ENCODE data around the gene CIAO3.

Gene CIAO3

DNA sequence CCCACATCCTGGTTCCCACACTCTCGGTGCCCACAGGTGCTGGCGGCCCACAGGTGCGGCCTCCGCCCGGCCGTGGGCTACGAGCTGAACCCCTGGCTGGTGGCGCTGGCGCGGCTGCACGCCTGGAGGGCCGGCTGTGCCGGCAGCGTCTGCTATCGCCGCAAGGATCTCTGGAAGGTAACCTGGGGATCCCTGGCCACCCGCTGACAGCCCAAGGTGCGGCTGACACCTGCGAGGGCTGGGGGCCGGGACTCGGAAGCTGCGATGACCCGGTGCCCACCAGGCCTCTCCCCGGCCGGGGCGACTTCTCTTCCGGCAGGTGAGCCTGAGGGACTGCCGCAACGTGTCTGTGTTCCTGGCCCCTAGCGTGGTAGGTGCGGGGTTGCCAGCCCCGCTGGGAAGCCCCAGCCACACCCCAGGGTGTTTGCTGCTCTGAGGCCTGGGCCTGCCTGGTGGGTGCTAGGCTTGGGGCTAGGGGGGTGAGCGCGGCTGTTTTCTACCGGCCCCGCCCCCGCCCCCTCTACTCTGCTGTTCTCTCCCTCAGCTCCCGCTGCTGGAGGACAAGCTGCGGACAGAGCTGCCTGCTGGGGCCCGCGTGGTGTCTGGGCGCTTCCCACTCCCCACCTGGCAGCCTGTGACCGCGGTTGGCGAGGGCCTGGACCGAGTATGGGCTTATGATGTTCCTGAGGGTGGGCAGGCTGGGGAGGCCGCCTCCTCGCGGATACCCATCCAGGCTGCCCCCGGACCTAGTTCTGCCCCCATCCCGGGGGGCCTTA is 18.8 kb downstream of the CIAO3 start:
- no peak for DNase-seq

DNA sequence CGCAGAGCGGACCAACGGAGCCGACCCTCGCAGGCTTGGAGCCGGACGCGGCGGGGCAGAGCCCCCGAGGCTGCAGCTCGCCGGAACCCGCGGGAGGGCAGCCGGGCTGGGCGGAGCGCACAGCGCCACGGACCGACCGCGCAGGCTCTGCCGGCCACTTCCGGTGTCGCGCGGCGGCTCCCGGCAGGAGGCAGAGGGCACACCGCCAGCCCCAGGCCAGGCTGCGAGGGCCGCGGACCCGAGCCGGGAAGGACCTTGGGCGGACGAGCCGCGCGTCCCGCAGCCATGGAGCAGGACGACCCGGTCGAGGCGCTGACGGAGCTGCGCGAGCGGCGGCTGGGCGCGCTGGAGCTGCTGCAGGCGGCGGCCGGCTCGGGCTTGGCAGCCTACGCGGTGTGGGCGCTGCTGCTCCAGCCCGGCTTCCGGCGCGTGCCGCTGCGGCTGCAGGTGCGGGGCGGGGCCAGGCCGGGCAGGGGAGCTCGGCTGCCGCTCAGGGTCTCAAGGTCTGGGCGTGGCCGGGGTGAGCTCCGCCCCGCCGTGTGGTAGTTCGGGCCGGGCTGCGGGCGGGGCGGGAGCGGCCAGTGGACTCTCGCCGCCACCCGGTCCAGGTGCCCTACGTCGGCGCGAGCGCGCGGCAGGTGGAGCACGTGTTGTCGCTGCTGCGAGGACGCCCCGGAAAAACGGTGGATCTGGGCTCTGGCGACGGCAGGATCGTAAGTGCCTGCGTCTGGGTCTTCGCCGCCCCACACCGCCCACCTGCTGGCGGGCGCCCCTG is 19.6 kb downstream of the CIAO3 start, which contains the start of gene ANTKMT:
Gene ANTKMT (plus strand): TSS at position 157 of the 775 bp plus-strand sequence. CDS start 129 bp downstream, at position 286.
- peak; percentile 82 for DNase-seq

DNA sequence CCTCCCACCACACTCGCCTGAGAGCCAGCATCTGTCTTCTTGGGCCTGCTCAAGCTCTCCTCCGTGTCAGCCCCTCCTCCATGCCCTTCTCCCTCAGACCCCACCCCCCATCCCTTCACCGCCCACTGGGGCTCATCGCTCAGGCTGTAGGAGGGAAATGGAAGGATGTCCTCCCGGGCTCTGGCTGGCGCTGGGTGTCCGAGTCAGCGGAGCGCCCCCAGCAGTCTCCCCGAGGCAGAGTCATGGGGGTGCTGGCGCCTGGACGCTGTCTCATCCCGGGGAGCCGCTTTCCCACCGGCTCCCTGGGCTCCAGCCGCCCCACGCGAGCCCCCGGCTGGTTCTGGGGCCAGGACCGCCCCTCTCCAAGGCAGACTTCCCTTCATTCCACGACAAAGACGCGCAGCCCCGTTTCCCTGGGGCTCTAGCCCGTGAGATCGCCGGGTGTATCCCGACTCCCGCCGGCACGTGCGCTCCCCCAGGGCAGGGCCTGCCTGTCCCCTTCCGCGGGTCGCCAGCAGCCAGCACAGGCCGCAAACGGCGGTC is 20.3 kb downstream of the CIAO3 start:
- no peak for DNase-seq

DNA sequence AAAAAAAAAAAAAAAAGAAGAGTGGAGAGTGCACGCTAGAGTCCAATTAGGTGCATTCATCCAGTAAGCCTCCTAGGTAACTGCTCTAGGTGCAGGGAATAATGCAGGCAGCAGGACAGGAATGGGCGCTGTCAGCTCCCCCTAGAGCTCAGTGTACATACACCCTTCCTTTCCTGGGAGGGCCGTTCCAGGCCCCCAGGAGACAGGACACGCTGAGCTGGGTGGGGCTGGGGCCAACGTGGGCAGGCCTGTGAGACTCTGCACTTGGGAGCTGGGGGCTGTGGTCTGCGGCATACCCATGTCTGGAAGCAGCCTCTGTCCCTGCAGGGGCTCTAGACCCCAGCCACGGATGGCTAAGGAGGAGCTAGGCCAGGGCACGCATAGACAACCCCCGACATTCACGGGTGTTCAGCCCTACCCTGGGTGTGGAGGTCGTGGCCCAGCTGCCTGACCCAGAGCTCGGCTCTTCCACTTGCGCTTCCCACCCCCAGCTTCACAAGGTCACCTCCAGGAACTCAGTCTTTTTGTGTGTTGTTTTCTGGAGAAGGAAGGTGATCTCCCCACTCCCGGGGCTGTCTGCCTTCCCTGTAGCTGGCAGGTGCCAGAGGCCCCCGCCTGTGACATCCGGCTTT is 20.9 kb downstream of the CIAO3 start:
- no peak for DNase-seq

DNA sequence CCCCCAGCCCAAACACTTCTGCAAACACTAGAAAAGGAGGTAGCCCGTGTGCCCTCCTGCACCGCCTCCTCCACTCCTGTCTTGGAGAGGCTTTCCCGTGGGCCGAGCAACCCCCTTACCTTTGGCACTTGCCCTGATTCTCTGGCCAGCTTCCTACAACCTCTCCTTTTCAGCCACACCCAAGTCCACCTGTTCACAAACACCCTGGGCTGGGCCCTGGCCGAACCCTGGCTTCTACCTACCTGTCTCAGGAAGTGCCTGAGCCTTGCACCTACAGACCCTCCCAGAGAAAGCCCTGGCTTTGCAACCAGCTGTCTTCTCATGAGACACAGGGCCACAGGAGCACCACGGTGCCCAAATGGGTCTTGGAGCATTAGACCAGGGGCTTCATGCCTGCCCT is 21.9 kb downstream of the CIAO3 start:
- DNase-seq: no peak

DNA sequence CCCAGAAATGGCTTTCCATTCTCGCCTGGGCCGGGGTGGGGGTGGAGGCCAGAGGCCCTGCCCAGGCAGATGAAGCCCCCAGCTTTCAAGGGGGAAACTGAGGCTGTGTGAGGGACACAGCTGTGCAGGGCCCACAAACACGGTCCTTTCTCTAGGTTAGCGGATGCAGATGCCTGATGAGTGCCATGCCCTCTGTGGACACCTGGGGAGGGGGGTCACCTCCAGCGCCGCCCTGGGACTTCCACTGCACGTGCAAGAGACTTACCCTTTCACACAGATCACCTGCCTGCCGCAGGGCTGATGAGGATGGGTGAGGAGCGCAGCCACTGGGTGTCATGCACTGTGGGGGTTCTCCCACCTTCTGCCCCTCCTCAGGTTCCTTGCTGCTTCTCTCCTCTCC is 22.4 kb downstream of the CIAO3 start:
- no peak for DNase-seq

DNA sequence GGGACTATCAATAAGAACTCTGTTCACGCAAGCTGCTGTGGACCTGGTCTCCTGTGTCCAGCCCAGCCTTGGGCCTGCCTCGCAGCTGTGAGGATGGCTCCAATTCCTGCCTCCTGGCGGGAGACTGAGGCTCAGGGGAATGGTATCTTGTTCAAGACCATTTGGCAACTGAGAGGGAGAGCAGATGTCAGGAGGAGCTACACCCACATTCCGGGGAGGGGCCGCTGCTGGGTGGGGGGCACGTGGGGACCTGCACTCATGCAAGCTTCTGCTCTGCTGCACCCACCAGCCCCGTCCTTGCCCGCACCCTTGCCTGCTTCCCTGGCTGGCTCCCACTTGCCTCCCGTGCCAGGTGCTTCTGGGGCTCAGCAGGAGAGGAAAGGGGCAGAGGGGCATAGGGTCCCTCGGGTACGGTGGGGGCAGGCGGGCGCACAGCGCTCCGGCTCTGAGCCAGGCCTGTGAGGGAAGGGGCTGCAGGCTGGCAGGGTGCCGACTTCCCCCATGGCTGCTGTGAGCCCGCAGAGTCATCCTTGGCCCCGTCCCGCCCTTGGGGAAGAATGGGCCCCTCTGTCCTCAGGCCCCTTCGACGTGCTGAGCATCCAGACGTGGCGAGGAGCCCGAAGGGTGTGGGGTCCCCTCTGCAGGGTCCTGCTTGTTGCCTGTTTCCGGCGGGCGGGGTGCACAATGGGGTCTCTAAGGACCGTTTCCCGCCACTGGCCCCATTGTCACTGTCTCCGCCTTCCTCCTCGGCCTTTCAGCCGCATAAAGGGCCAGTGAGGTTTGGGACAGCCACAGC is 23.1 kb downstream of the CIAO3 start:
- DNase-seq: no peak

DNA sequence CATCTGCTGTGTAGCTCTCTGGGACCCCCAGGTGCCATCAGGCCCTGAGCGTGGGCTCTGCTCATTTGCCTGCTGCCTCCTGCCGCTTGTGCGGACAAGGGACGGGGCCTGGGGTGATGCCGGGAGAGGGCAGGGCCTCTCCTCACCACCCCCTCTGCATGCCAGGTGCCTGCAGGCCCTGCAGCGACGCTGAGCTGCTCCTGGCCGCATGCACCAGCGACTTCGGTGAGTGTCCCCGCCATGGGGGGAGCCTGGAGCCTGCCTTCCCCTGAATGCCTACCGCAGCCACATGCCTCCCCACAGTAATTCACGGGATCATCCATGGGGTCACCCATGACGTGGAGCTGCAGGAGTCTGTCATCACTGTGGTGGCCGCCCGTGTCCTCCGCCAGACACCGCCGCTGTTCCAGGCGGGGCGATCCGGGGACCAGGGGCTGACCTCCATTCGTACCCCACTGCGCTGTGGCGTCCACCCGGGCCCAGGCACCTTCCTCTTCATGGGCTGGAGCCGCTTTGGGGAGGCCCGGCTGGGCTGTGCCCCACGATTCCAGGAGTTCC is 23.9 kb downstream of the CIAO3 start:
- no peak for DNase-seq

DNA sequence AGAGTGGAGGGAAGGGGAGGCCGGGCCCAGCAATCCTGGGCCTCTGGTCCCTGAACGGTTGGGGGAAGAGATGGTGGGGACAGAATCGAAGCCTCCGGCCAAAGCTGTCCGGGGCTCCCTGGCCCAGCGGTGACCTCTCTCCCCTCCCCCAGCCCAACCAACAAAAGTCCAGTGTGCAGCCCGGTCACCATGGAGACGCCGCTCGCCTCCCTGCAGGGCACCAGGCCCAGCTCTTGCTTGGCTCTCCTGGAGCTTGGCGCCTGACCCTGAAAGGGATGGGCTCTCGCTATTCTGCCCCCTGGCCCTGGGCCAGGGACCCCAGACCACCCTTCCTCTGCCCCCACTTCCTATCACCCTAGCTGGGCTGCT is 24.6 kb downstream of the CIAO3 start:
- DNase-seq: no peak

DNA sequence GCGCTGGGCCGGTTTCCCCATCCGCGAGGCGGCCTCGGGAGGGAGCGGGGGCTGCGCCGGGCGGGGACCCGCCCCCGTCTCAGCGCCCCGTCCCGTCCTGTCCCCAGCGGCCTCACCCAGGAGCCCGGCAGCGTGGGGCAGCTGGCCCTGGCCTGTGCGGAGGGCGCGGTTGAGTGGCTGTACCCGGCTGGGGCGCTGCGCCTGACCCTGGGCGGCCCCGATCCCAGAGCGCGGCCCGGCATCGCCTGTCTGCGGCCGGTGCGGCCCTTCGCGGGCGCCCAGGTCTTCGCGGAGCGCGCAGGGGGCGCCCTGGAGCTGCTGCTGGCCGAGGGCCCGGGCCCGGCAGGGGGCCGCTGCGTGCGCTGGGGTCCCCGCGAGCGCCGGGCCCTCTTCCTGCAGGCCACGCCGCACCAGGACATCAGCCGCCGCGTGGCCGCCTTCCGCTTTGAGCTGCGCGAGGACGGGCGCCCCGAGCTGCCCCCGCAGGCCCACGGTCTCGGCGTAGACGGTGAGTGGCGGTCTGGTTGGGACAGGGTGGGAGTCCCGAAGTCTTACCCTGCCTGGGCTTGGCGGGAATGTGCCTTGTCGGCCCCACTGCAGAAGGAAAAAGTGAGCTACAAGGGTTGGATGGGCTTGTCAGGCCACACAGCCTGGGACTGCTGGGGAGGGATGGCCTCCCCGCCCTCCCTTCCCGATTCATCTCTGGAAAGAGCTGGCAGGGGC is 25.2 kb downstream of the CIAO3 start:
- no peak for DNase-seq

DNA sequence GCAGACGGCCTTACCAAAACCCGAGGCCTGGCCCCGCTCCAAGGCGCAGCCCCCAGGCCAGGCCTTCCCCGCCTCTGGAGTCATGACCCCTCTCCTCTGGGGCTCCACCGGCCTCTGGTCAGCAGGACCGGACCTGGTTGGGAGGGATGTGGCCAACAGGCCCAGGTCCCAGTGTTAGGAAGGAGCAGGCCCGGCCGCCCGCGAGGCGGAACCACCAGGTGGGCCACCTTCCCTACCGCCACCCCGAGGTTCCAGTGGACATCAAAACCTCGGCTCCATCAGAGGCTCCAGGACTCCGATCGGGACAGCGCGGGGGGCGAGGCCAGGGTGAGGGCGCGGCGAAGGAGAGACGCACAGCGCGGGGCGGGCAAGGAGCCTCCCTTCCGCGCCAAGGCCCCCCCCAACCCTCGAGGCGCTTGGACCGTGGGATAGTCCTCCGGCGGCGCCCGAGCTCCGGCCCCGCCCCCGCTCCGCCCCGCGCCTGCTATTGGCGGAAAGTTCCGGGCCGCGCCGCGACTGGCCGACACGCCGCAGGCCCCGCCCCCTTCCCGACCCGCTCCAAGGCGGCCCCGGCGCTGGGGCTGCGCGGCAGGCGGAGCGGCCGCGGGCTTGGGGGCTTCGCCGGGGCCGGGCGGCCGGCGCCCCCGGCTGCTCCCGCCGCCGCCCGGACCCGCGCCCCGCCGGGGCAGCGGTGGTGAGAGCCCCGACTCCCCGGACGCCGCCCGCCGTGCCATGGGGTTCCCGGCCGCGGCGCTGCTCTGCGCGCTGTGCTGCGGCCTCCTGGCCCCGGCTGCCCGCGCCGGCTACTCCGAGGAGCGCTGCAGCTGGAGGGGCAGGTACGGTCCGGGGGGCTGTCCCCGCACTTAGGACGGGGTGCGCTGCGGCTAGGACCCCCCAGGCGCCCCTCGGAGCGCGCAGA is 26.0 kb downstream of the CIAO3 start, which contains the start of gene METRN:
Gene METRN (plus strand): TSS at position 561 of the 919 bp plus-strand sequence. CDS start 172 bp downstream, at position 733.
- DNase-seq: peak; percentile 90

DNA sequence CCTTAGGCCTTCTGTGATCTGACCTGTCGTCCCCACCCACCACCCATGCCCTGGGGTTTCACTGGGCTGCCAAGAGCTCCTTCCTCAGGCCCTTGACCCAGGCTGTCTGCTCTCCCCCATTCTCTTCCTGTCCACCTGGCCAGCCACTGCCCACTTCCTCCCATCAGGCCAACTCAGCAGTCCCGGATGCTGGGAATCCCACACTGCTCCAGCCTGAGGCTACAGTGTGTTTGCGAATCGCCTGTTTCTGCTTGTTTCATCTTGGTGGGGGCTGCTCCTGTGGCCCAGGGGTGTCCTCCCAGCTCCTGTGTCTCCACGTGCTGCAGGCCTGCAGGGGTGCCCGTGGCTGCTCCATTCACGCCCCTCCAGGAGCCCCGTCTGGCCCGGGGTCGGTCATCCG is 26.7 kb downstream of the CIAO3 start:
- no peak for DNase-seq

DNA sequence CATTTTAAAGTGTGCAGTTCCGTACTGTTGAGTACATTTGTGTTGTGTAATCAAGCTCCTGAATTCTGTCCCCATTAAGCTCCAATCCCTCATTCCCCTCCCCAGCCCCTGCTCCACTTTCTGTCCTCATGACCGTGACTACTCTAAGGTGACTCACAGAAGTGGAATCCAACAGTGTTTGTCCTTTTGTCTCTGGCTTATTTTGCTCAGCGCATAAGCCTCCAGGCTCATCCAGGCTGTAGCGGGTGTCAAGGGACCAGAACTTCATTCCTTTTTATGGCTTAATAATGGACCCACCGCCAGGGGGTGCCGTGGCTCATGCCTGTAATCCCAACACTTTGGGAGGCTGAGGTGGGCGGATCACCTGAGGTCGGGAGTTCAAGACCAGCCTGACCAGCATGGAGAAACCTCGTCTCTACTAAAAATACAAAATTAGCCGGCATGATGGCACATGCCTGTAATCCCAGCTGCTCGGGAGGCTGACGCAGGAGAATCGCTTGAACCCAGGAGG is 28.0 kb downstream of the CIAO3 start:
- DNase-seq: peak; percentile 60

DNA sequence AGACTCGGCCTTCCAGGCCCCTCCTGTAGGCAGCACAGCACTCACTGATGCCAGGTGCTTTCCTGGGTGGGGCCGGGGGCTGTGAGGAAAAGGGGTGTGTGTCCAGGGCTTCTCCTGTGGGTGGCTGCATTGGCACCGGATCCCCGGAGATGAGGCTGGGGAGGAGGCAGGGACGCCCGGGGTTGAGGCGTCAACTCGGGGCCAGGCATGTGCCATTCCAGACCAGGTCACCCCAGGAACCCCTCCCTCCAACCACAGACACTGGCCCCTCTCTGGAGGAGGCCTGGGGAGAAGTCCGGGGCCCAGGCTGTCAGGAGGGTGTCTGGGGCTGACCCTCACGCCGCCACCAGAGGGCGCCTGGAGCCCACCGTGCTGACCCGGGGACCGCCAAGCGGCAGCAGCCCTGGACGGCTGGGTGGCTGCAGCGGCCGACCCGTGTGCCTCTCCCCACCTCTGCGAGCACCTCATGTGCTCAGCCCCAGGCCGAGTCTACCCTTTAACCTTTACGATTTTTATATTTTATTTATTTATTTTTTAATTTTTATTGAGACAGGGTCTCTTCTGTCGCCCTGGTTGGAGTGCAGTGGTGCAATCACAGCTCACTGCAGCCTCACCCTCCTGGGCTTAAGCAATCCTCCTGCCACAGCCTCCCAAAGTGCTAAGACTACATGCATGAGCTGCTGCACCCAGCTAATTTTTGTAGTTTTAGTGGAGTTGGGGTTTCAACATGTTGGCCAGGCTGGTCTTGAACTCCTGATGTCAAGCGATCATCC is 29.1 kb downstream of the CIAO3 start:
- peak; percentile 81 for DNase-seq

DNA sequence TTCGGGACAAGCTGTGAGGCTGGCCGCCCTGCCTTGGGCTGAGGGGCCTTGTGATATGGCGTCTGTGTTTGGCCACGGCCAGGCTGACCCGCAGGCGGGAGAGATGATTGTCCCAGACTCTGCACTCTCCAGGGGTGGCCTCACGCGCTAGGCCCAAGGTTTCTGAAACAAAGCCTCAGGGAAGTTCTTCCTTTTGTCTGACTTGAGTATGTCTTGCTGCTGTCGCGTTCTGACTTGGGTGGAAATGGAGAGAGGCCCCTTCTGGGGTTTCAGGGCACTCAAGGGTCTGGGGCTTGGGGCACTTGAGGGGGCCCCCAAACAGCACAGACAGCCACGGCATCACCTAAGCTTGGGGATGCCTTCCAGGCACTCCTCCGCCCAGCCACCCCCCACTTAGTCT is 29.7 kb downstream of the CIAO3 start:
- DNase-seq: no peak

DNA sequence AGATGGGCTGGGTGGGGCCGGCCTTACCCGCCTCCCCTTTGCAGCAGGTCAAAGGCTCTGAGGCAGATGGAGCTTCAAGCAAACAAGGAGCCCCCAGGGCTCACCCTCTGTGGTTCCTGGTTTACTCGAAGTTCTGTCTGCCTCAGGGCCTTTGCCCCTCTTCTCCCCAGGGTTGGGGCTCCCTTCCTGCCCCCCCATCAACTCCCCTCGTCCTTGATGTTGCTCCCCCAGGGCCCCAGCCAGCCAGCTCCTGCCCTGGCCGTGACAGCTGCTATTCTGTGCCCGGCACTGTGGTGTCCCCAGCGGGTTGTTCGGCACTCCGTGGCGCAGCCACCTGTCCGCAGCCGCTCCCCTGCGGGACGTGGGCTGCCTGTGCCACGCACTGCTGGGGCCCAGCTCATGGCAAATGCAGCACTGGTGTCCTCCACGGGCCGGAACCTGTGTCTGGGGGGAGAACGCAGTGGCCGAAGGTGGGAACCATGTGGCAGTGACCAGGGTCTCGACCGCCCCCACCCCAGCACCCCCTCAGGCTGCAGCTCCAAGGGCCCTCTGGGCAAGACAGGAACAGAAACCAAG is 30.2 kb downstream of the CIAO3 start:
- DNase-seq: no peak

DNA sequence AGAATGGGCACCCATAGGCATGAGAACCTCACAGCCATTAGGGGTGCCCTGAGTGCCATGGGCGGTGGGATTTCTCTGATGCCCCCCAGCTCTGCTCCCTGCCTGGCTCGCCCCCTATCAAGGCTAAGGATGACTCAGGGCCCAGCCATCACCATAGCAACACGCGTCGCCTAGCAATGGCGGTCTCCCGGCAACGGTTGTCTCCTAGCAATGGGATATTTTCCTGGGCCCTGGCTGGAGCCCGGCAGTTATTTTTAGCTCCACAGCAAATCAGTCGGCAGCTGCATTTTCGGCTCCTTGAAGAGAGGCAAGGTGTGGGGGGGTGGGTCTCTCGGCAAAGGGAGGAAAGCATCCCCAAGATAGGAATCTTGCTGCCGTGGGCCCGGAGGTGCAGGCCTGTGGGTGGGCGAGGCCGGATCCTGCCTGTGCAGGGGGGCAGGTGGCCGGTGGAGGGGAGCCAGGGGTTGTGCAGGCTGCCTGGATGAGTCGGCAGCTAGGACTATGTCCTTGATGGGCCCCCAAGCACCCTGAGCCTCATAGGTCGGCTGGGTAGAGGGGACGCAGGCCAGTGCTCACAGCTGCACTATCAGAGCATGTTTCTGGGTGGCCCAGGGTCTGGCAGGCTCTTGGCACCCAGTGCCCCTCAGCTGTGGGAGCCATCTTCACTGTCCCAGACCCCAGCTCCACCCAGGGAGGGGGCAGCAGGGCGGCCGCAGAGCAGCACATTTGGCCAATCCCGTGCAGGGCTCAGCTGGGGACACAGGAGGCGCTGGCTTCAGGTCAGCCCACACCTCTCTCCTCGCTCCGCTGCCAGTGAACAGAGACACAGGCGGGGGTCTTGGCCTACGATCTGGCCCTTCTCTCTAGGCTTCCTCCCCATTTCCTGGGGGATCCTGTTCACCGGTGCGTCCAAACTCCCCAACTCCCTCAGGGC is 31.0 kb downstream of the CIAO3 start:
- no peak for DNase-seq

DNA sequence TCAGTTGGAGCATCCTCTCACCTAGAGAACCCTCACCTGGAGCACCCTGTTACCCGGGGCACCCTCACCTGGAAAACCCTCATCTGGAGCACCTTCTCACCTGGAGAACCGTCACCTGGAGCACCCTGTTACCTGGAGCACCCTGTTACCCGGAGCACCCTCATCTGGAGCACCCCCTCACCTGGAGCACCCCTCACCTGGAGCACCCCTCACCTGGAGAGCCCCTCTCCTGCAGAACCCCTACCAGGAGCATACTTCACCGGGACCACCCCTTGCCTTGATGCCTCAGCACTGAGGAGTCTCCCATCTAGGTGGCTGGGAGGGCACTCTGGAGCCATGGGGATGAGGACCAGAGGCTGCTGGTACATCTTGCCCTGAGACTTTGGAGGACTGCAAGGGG is 31.8 kb downstream of the CIAO3 start:
- DNase-seq: no peak
